ENCODE data around the gene HOXB7.

The HOXB7 gene

GRCh38 chr17:48598736-48599135 lies 12.1 kb downstream of the HOXB7 start:
- DNase-seq = peak; percentile 42
- in situ Hi-C loops (cut with MboI; ENCODE audit: low pct_unique_long_range_greater_than_20kb, low sequenced_read_pairs) = no loop called here

- DNase-seq = peak; percentile 62
- in situ Hi-C loops (cut with MboI; ENCODE audit: low pct_unique_long_range_greater_than_20kb, low sequenced_read_pairs) = no loop called here
These were observed 12.8 kb downstream of the HOXB7 start for GRCh38 chr17:48597778-48598631.

- no peak for DNase-seq
- in situ Hi-C loops (cut with MboI; ENCODE audit: low pct_unique_long_range_greater_than_20kb, low sequenced_read_pairs) = no loop called here
These were observed 13.4 kb downstream of the HOXB7 start for GRCh38 chr17:48597528-48597777.

GRCh38 chr17:48596735-48597527 lies 13.9 kb downstream of the HOXB7 start:
- no peak for DNase-seq
- in situ Hi-C loops (cut with MboI; ENCODE audit: low pct_unique_long_range_greater_than_20kb, low sequenced_read_pairs) = no loop called here

GRCh38 chr17:48596000-48596734 lies 14.7 kb downstream of the HOXB7 start:
- no peak for DNase-seq
- in situ Hi-C loops (cut with MboI; ENCODE audit: low pct_unique_long_range_greater_than_20kb, low sequenced_read_pairs) = no loop called here

- in situ Hi-C loops (cut with MboI; ENCODE audit: low pct_unique_long_range_greater_than_20kb, low sequenced_read_pairs) = no loop called here
- DNase-seq = no peak
These were observed 15.4 kb downstream of the HOXB7 start for GRCh38 chr17:48595278-48595999.

- no peak for DNase-seq
- in situ Hi-C loops (cut with MboI; ENCODE audit: low pct_unique_long_range_greater_than_20kb, low sequenced_read_pairs) = no loop called here
These were observed 16.1 kb downstream of the HOXB7 start for GRCh38 chr17:48594538-48595277.

GRCh38 chr17:48593840-48594537 lies 16.8 kb downstream of the HOXB7 start:
- peak; percentile 92 for DNase-seq
- in situ Hi-C loops (cut with MboI; ENCODE audit: low pct_unique_long_range_greater_than_20kb, low sequenced_read_pairs) = no loop called here

GRCh38 chr17:48593126-48593829 lies 17.5 kb downstream of the HOXB7 start, which contains the start of gene HOXB5:
Gene HOXB5, minus strand, starts transcription at chr17:48593779. Its CDS starts 97 bp downstream, at chr17:48593682.
- DNase-seq = peak; percentile 47
- in situ Hi-C loops (cut with MboI; ENCODE audit: low pct_unique_long_range_greater_than_20kb, low sequenced_read_pairs) = no loop called here

- DNase-seq = no peak
- in situ Hi-C loops (cut with MboI; ENCODE audit: low pct_unique_long_range_greater_than_20kb, low sequenced_read_pairs) = no loop called here
These were observed 18.2 kb downstream of the HOXB7 start for GRCh38 chr17:48592577-48592976.

GRCh38 chr17:48592057-48592514 lies 18.7 kb downstream of the HOXB7 start:
- in situ Hi-C loops (cut with MboI; ENCODE audit: low pct_unique_long_range_greater_than_20kb, low sequenced_read_pairs) = no loop called here

GRCh38 chr17:48591255-48592056 lies 19.4 kb downstream of the HOXB7 start:
- DNase-seq = no peak
- in situ Hi-C loops (cut with MboI; ENCODE audit: low pct_unique_long_range_greater_than_20kb, low sequenced_read_pairs) = no loop called here

More at GRCh38 chr17:48592057-48592514, 18.7 kb downstream of the HOXB7 start:
- no peak for DNase-seq

GRCh38 chr17:48590607-48591161 lies 20.1 kb downstream of the HOXB7 start:
- in situ Hi-C loops (cut with MboI; ENCODE audit: low pct_unique_long_range_greater_than_20kb, low sequenced_read_pairs) = no loop called here
- no peak for DNase-seq

GRCh38 chr17:48589831-48590606 lies 20.8 kb downstream of the HOXB7 start, which contains the start of gene HOXB3:
Gene HOXB3, minus strand, starts transcription at chr17:48590241. Its CDS starts 37,767 bp downstream, at chr17:48552474.
- in situ Hi-C loops (cut with MboI; ENCODE audit: low pct_unique_long_range_greater_than_20kb, low sequenced_read_pairs) = no loop called here
- DNase-seq = no peak

GRCh38 chr17:48589060-48589830 lies 21.6 kb downstream of the HOXB7 start:
- no peak for DNase-seq
- in situ Hi-C loops (cut with MboI; ENCODE audit: low pct_unique_long_range_greater_than_20kb, low sequenced_read_pairs) = no loop called here

Measured in KBM-7 (cell line).